Mesendoderm (in vitro differentiated cells): ENCODE data around the gene PEX26.
A peak's percentile ranks its signal among the peaks of the same experiment; 100 is the strongest.

Source experiments
- DNase-seq: peaks from one replicate; pipeline ENCODE4 v3.0.0; 2013
- H2AK5ac ChIP-seq: 2 replicates; pipeline ENCODE4 v1.6.1; 2013; ENCODE audit warnings: low read length, inconsistent platforms
- H2BK120ac ChIP-seq: 2 replicates; pipeline ENCODE4 v1.6.1; 2013; ENCODE audit warnings: low read depth, mild to moderate bottlenecking, low read length, moderate library complexity, mixed read lengths
- H2BK15ac ChIP-seq: replicated peaks from 2 replicates; pipeline ENCODE4 v1.6.1; 2013; ENCODE audit warnings: low read depth, mild to moderate bottlenecking, moderate library complexity
- H2BK5ac ChIP-seq: 2 replicates; pipeline ENCODE4 v1.6.1; 2013; ENCODE audit warnings: low read length, inconsistent platforms
- H3K18ac ChIP-seq: 2 replicates; pipeline ENCODE4 v1.6.1; 2013; ENCODE audit warnings: mild to moderate bottlenecking, low read length, mixed read lengths
- H3K23ac ChIP-seq: one replicate; pipeline ENCODE4 v1.6.1; 2013; ENCODE audit warnings: low read length
- H3K27ac ChIP-seq: 2 replicates; pipeline ENCODE4 v1.5.1; 2013; ENCODE audit warnings: low read depth, mild to moderate bottlenecking, inconsistent platforms, low read length, moderate library complexity
- H3K27me3 ChIP-seq: 2 replicates; pipeline ENCODE4 v1.6.1; 2013; ENCODE audit warnings: low read length, control low read depth, mild to moderate bottlenecking, inconsistent platforms; ENCODE audit not compliant: insufficient read depth, poor library complexity
- H3K36me3 ChIP-seq: 2 replicates; pipeline ENCODE4 v1.6.1; 2013; ENCODE audit warnings: low read length, inconsistent platforms; ENCODE audit not compliant: control insufficient read depth, insufficient read depth
- H3K4ac ChIP-seq: one replicate; pipeline ENCODE4 v1.6.1; 2013; ENCODE audit warnings: low read depth, mild to moderate bottlenecking, low read length, moderate library complexity
- H3K4me1 ChIP-seq: 2 replicates; pipeline ENCODE4 v1.6.1; 2013; ENCODE audit warnings: low read depth, low read length, inconsistent platforms; ENCODE audit not compliant: control insufficient read depth
- H3K4me2 ChIP-seq: 2 replicates; pipeline ENCODE4 v1.6.1; 2013; ENCODE audit warnings: low read length
- H3K4me3 ChIP-seq: 2 replicates; pipeline ENCODE4 v1.5.1; 2013; ENCODE audit warnings: mild to moderate bottlenecking, low read length
- H3K56ac ChIP-seq: one replicate; pipeline ENCODE4 v1.6.1; 2013; ENCODE audit warnings: low read length
- H3K79me1 ChIP-seq: 2 replicates; pipeline ENCODE4 v1.6.1; 2013; ENCODE audit warnings: low read length, inconsistent platforms
- H3K79me2 ChIP-seq: 2 replicates; pipeline ENCODE4 v1.6.1; 2013; ENCODE audit warnings: mild to moderate bottlenecking, low read length; ENCODE audit not compliant: control insufficient read depth, insufficient read depth
- H3K9ac ChIP-seq: 2 replicates; pipeline ENCODE4 v1.6.1; 2013; ENCODE audit warnings: low read length, inconsistent platforms
- H4K5ac ChIP-seq: one replicate; pipeline ENCODE4 v1.6.1; 2013; ENCODE audit warnings: low read length
- H4K8ac ChIP-seq: one replicate; pipeline ENCODE4 v1.6.1; 2013; ENCODE audit warnings: low read depth, mild to moderate bottlenecking, control low read depth, low read length, moderate library complexity
- WGBS: extraction: QIAGEN DNeasy Blood & Tissue Kit; methylation state at CpG from one replicate; pipeline ENCODE4 v1.1.7; 2013; ENCODE audit warnings: low lambda C conversion rate, missing lambda C conversion rate; ENCODE audit not compliant: insufficient coverage; ENCODE audit errors: extremely low coverage; 5-methylcytosine and 5-hydroxymethylcytosine counted together

PEX26 gene

DNA sequence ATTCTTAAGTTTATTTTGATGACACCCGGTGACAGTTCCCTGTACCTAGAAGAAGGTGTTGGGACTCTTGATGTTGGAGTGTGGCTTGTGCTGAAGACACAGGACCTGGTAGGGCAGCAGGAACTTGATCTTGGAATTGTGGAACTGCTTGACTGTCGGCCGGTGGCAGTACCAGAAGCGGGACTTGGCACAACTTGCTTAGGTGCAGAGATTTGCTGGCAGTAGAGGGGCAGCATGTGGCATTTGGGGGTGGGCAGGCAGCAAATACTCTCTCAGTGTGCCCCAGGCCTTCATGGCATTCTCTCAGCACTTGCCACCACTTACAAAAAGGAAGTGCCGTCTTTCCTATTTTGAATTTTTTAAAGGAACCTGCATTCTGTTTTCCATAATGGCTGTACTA lies 3.6 kb downstream of the PEX26 start:
- H3K79me1 ChIP-seq: peaks cover 7% of the 10 kb centered on the region
- H2BK15ac ChIP-seq: no peak overlapping the region
- no peak overlapping the region for H2BK5ac ChIP-seq
- H3K36me3 ChIP-seq: peaks cover 17% of the 10 kb centered on the region
- no peak overlapping the region for H2AK5ac ChIP-seq
- no peak overlapping the region for H4K8ac ChIP-seq
- no peak overlapping the region for H3K9ac ChIP-seq
- no peak overlapping the region for H3K18ac ChIP-seq
- H3K4ac ChIP-seq: no peak overlapping the region
- H3K4me3 ChIP-seq: no peak overlapping the region
- no peak overlapping the region for H4K5ac ChIP-seq
- peaks cover 1% of the 10 kb centered on the region for H3K4me1 ChIP-seq
- no peaks in the 10 kb centered on the region for H3K27me3 ChIP-seq
- H3K27ac ChIP-seq: no peak overlapping the region
- no CpG with 5 or more reads among the region's 5 CpGs for WGBS
- H3K23ac ChIP-seq: peak overlapping the region; percentile 35
- no peak overlapping the region for H2BK120ac ChIP-seq
- H3K79me2 ChIP-seq: peaks cover 13% of the 10 kb centered on the region
- no peak overlapping the region for H3K4me2 ChIP-seq
- no peak overlapping the region for H3K56ac ChIP-seq
- DNase-seq: no peak

DNA sequence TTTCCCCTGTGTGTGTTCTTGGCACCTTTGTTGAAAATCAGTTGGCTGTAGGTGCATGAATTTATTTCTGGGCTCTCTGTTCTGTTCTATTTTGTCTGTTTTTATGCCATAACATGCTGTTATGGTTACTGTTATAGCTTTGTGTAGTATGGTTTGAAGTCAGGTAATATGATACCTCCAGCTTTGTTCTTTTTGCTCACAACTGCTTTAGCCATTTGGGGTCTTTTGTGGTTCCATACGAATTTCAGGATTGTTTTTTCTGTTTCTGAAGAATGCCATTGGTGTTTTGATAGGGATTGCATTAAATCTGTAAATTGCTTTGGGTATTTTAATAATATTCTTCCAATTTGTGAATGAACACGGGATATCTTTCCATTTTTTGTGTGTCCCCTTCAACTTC lies 4.7 kb downstream of the PEX26 start:
- no peak overlapping the region for H3K18ac ChIP-seq
- no CpG with 5 or more reads among the region's 2 CpGs for WGBS
- peaks cover 1% of the 10 kb centered on the region for H3K4me1 ChIP-seq
- H2AK5ac ChIP-seq: no peak overlapping the region
- H3K79me1 ChIP-seq: peaks cover 7% of the 10 kb centered on the region
- peaks cover 13% of the 10 kb centered on the region for H3K79me2 ChIP-seq
- no peaks in the 10 kb centered on the region for H3K27me3 ChIP-seq
- no peak overlapping the region for H3K56ac ChIP-seq
- H2BK120ac ChIP-seq: no peak overlapping the region
- H3K4ac ChIP-seq: no peak overlapping the region
- no peak overlapping the region for H3K23ac ChIP-seq
- no peak for DNase-seq
- H3K27ac ChIP-seq: no peak overlapping the region
- no peak overlapping the region for H4K5ac ChIP-seq
- H3K4me3 ChIP-seq: no peak overlapping the region
- H4K8ac ChIP-seq: no peak overlapping the region
- no peak overlapping the region for H3K9ac ChIP-seq
- no peak overlapping the region for H2BK5ac ChIP-seq
- H3K36me3 ChIP-seq: peaks cover 19% of the 10 kb centered on the region
- no peak overlapping the region for H3K4me2 ChIP-seq
- no peak overlapping the region for H2BK15ac ChIP-seq

DNA sequence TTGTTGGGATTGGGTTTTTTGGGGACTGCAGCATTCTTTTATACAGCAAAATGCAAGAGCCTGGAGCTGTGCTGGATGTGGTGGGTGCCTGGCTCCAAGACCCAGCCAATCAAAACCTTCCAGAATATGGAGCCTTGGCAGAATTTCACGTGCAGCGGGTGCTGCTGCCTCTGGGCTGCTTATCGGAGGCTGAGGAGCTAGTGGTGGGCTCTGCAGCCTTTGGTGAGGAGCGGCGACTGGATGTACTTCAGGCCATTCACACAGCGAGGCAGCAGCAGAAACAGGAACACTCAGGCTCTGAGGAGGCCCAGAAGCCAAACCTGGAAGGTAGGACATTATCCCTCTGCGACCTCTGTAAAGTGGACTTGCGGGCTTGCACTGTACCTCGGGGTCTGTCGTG lies 5.6 kb downstream of the PEX26 start:
- Histone ChIP-seq H3K56ac (no peak overlapping the region), H2AK5ac (no peak overlapping the region), H2BK120ac (no peak overlapping the region), H3K4me1 (peaks cover 1% of the 10 kb centered on the region), H3K4ac (no peak overlapping the region), H2BK15ac (no peak overlapping the region), H3K79me2 (peaks cover 8% of the 10 kb centered on the region), H3K79me1 (peaks cover 7% of the 10 kb centered on the region), H3K27ac (no peak overlapping the region), H4K8ac (no peak overlapping the region), H3K27me3 (no peaks in the 10 kb centered on the region), H3K4me3 (no peak overlapping the region), H3K9ac (no peak overlapping the region), H3K36me3 (peaks cover 19% of the 10 kb centered on the region), H3K18ac (no peak overlapping the region), H2BK5ac (no peak overlapping the region), H3K4me2 (no peak overlapping the region), H4K5ac (no peak overlapping the region), H3K23ac (no peak overlapping the region)
- no CpG with 5 or more reads among the region's 10 CpGs for WGBS
- no peak for DNase-seq

DNA sequence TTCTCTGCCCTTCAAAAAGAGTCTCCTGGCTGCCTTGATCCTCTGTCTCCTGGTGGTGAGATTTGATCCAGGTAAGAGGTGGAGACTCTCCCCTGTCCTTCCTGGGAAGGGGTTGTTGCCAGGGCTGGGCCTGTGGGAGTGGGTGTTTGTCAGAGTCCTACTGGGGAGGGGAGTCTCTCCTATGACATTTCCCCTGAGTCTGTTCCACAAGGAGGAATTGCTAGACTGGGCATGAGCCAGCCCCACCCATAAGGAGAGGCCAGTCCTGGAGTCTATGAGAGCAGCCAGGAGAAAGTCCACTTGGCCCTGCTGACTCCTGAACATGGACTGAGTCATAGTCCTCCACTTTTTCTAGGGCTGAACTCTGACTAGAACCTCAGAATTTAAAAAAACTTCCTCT lies 7.4 kb downstream of the PEX26 start:
- H3K4ac ChIP-seq: no peak overlapping the region
- H2BK120ac ChIP-seq: no peak overlapping the region
- DNase-seq: no peak
- no peak overlapping the region for H2BK5ac ChIP-seq
- peaks cover 24% of the 10 kb centered on the region for H3K36me3 ChIP-seq
- H2AK5ac ChIP-seq: no peak overlapping the region
- peaks cover 4% of the 10 kb centered on the region for H3K79me2 ChIP-seq
- H3K79me1 ChIP-seq: peaks cover 4% of the 10 kb centered on the region
- H3K9ac ChIP-seq: no peak overlapping the region
- H3K23ac ChIP-seq: no peak overlapping the region
- no peak overlapping the region for H4K8ac ChIP-seq
- H3K4me3 ChIP-seq: no peak overlapping the region
- no peak overlapping the region for H2BK15ac ChIP-seq
- H3K27ac ChIP-seq: no peak overlapping the region
- H3K27me3 ChIP-seq: no peaks in the 10 kb centered on the region
- no peak overlapping the region for H3K4me2 ChIP-seq
- H3K18ac ChIP-seq: no peak overlapping the region
- H3K56ac ChIP-seq: no peak overlapping the region
- no peak overlapping the region for H4K5ac ChIP-seq
- H3K4me1 ChIP-seq: no peaks in the 10 kb centered on the region

DNA sequence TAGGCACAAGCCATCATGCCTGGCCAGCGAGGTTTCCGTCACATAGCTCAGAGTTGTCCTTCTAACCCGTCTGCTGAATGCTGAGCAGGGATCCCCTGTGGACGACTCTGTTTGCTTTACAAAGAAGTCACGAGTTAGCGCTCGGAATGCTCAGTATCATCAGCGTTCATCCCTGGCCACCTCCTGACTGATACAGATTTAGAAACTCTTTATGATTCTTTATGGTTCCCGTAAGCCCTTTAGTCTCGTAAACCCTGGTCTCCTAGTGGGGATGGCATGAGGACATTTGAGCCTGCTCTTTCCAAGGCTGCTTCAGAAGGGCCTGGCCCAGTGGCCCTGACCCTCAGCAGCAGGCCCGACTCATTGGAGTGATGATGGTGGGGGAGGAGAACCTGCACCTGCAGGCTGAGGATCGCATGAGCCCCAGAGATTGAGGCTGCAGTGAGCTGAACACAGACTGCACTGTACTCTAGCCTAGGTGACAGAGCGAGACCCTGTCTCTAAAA lies 9.6 kb downstream of the PEX26 start:
- Histone ChIP-seq H3K36me3 (peaks cover 19% of the 10 kb centered on the region), H3K79me1 (no peaks in the 10 kb centered on the region), H3K56ac (no peak overlapping the region), H4K8ac (no peak overlapping the region), H3K27me3 (no peaks in the 10 kb centered on the region), H3K27ac (no peak overlapping the region), H3K9ac (no peak overlapping the region), H2AK5ac (no peak overlapping the region), H2BK120ac (no peak overlapping the region), H3K79me2 (no peaks in the 10 kb centered on the region), H3K23ac (no peak overlapping the region), H3K4me1 (no peaks in the 10 kb centered on the region), H4K5ac (no peak overlapping the region), H2BK5ac (no peak overlapping the region), H3K18ac (no peak overlapping the region), H2BK15ac (no peak overlapping the region), H3K4me2 (no peak overlapping the region), H3K4ac (no peak overlapping the region), H3K4me3 (no peak overlapping the region)
- WGBS: no CpG with 5 or more reads among the region's 13 CpGs
- DNase-seq: no peak

DNA sequence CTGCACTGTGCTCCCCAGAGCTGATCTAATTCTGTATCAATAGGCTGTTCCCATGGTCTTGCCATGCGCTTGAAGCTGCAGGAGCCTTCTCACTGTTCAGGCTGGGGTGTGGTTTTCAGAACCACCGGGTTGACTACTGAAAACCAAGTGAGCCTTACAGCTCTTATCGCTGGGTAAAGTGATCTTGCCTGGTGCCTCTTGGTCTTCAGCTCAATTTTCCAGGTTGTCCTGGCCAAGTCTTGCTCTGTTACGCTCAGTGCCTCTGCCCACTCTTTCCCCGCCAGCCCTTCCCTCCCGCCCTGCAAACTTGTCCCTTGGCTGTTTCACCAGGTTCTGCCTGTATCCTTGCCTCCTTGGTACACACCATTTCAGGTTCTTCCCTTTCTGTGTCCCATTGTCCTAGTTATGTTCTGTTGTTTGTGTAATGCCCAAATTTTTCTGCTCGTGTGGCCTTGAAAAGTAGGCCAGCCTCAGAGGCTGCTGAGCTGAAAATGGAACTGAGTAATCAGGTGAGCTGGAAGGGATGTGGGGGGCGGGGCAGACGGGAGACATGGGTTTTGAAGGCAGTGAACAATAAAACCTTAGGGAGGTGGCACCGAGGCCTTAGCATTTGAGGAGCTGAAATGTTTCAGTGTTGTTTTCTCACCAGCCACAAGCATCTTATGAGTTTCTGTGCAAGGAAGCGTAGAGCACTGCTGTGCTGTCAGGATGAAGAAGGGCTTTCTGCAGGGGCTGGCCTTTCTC lies 11.2 kb downstream of the PEX26 start:
- WGBS: no CpG with 5 or more reads among the region's 11 CpGs
- Histone ChIP-seq H2BK5ac (no peak overlapping the region), H3K23ac (no peak overlapping the region), H2BK120ac (no peak overlapping the region), H3K4me1 (no peaks in the 10 kb centered on the region), H2BK15ac (no peak overlapping the region), H3K4me3 (no peak overlapping the region), H3K36me3 (peaks cover 11% of the 10 kb centered on the region), H4K8ac (no peak overlapping the region), H3K18ac (no peak overlapping the region), H3K9ac (no peak overlapping the region), H3K27ac (no peak overlapping the region), H3K4me2 (no peak overlapping the region), H3K79me1 (no peaks in the 10 kb centered on the region), H2AK5ac (no peak overlapping the region), H4K5ac (no peak overlapping the region), H3K56ac (no peak overlapping the region), H3K79me2 (no peaks in the 10 kb centered on the region), H3K4ac (no peak overlapping the region), H3K27me3 (no peaks in the 10 kb centered on the region)
- no peak for DNase-seq
